IPS-18c (cell line): ENCODE data around the gene PREB.
"Not testable (repeated sequence)": the region's sequence is repeated elsewhere in the genome, so short reads cannot be mapped to it uniquely, and the experiment has no call there.

Experiments used
- H3K4me3 ChIP-seq: 2 replicates; pipeline ENCODE4 v1.7.0; 2013; ENCODE audit warnings: low read depth, mild to moderate bottlenecking, low read length, moderate library complexity; ENCODE audit not compliant: insufficient read depth
- H3K9me3 ChIP-seq: one replicate; pipeline ENCODE4 v1.6.1; 2013; ENCODE audit warnings: mild to moderate bottlenecking, low read length, moderate library complexity; ENCODE audit not compliant: control insufficient read depth, insufficient read depth

PREB gene

GRCh38 chr2:27133905-27134780 lies at the start of gene PREB:
PREB (minus strand) TSS chr2:27134636; CDS start chr2:27134421, 215 bp downstream.
- Histone ChIP-seq H3K4me3 (peak within 1 kb of the TSS; percentile 96), H3K9me3 (no peaks in the 10 kb centered on the region)

DNA sequence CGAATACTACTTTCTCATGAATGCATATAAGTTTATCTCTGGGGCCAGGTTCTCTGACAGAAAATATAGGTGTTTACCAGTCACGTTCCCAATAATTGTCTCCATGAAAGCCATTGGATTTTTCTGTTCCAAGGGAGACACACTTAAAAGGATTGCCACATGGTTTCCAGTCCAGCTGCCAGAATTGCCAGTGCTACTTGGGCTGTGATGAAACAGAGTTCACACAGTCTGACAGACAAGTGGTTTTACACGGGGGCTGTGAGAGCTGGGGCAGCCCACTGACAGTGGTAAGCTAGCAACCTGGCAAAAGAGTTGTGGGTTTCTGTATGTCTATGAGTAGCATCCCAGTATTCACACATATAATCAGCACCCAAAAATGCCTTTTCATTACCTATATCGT lies 49.7 kb upstream of the PREB start:
- Histone ChIP-seq H3K9me3 (no peaks in the 10 kb centered on the region), H3K4me3 (no peak overlapping the region)

DNA sequence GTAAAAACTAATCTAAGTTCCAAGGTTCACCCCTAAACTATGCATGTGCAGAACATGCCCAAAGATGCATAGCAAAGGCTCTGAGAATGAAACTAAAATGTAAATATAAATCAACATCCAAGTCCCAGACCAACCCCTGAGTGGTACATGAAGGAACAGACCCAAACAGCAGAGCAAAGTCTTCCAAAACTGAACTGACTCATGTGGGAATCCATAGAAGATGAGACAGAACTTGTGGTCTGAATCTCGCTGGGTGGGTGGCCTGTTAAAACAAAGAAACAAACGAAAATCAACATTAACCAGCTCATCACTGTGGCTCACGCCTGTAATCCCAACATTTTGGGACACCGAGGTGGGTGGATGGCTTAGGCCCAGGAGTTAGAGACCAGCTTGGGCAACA lies 47.9 kb upstream of the PREB start:
- Histone ChIP-seq H3K4me3 (no peak overlapping the region), H3K9me3 (no peaks in the 10 kb centered on the region)

GRCh38 chr2:27179344-27180000 lies 45.0 kb upstream of the PREB start:
- H3K4me3 ChIP-seq = no peak overlapping the region

DNA sequence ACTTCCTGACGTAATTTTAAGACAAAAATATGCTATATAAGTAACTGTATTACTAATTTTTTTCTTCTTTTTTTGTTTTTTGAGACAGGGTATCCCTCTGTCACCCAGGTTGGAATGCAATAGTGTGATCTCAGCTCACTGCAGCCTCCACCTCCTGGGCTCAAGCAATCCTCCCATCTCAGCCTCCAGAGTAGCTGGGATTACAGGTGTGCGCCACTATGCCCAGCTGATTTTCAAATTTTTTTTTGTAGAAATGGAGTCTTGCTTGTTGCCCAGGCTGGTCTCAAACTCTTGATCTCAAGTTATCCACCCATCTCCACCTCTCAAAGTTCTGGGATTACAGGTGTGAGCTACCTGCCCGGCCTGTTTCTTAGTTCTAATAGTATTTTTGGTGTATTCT lies 44.0 kb upstream of the PREB start:
- Histone ChIP-seq H3K4me3 (no peak overlapping the region), H3K9me3 (no peaks in the 10 kb centered on the region)

More at GRCh38 chr2:27179344-27180000, 45.0 kb upstream of the PREB start:
- no peaks in the 10 kb centered on the region for H3K9me3 ChIP-seq

GRCh38 chr2:27177441-27178351 lies 43.3 kb upstream of the PREB start:
- H3K4me3 ChIP-seq = no peak overlapping the region
- no peaks in the 10 kb centered on the region for H3K9me3 ChIP-seq

GRCh38 chr2:27175781-27176180 lies 41.3 kb upstream of the PREB start:
- not testable (repeated sequence) for H3K9me3 ChIP-seq, H3K4me3 ChIP-seq

DNA sequence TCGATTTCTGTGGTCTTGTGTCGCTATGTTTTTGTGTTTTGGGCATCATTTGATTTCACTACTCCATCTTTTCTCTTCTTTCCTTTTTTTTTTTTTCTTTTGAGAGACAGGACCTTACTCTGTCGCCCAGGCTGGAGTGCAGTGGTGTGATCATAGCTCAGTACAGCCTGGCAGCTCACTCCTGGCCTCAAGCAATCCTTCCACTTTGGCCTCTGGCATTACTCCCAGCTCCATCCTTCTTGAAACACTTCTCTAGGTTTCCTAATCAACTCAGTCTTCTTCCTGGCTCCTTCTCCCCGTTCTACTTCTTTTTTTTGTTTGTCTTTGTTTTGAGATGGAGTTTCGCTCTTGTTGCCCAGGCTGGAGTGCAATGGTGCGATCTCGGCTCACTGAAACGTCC lies 40.9 kb upstream of the PREB start:
- H3K4me3 ChIP-seq = no peak overlapping the region
- no peaks in the 10 kb centered on the region for H3K9me3 ChIP-seq

GRCh38 chr2:27174638-27175037 lies 40.2 kb upstream of the PREB start:
- H3K9me3 ChIP-seq = no peaks in the 10 kb centered on the region
- no peak overlapping the region for H3K4me3 ChIP-seq

DNA sequence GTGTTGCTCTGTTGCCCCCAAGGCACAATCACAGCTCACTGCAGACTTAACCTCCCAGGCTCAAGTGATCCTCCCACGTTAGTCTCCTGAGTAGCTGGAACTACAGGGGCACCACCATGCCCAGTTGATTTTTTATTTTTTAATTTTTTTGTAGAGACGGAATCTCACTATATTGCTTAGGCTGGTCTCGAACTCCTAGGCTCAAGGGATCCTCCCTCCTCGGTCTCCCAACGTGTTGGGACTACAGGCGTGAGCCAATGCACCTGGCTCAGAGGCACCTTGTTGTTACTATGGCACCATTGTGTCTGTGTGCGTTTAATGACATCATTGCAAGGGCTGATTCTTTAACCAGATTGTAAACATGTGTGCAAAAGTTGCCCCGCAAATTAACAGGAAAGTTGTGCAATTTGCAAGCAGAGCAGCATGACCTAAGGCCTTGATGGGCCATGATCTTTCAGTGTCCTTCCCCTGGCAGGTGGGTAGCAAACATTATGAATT lies 37.0 kb upstream of the PREB start:
- Histone ChIP-seq H3K4me3 (no peak overlapping the region), H3K9me3 (no peaks in the 10 kb centered on the region)

DNA sequence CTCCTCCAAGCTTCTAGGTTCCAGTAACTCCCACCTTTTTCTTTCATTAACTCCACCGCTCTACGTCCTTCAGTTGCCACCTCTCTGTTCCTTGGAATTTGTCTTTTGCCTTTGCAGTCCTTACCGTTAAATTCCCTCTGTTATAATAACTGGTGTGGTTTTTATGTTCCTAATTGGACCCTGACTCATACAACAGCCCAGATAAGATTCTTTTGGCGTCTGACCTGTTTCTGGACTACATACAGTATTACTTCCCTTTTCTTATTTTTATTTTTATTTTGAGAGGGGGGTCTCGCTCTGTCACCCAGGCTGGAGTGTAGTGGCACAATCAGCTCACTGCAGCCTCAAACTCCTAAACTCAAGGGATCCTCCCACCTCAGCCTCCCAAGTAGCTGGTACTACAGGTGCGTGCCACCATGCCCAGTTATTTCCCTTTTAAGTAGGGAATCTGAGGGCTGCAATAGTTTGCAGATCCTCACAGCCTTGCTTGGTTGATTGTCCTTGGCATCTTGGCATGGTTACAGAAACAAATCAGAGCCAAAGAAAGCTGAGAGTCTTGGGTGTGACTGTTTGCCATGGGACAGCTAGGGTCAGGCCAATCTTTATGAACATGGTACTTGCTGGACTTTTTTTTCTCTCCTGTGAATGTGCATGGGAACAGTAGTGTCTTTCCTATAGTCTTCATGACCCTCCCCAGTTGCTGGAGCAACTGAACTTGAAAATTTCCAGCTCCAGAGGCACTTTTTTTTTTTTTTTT lies 36.3 kb upstream of the PREB start:
- Histone ChIP-seq H3K4me3 (no peak overlapping the region; the same call in 1 of the 2 replicates), H3K9me3 (no peaks in the 10 kb centered on the region)

DNA sequence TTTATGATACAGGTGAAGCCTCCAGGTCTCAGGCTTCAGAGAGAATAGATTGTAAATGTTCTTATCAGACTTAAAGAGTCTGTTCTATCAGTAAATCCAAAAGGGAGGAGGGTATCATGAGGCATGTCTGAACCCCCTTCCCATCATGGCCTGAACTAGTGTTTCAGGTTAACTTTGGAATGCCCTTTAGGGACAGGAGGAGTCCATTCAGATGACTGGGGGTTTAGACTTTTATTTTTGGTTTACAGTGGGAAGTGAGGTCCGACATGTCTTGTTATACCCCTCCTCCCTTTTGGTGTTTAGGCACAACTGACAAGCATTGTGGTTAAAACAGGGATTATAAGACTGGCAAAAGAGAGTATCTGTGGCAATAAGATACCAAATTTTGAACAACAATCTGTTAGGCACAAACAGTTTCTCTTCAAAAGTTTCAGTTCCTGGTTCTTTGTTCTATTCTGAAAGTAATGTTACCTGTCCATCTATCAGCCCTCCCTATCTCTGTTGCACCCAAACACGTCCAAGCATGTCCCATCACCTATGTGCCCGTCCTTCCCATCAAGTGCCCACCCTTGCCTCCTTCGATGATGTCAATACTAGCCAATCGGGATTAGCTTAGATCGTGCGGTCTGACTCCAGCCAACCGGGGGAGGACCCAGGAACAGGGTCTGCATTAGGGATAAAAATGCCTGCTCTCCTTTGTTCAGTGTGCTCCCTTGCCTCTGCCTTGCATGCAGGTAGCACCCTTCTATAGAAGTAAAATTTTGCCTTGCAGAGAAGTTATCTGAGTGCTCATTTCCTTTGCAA lies 30.7 kb upstream of the PREB start:
- Histone ChIP-seq H3K9me3 (no peaks in the 10 kb centered on the region), H3K4me3 (no peak overlapping the region)

GRCh38 chr2:27162151-27163121 lies 28.0 kb upstream of the PREB start:
- Histone ChIP-seq H3K4me3 (no peak overlapping the region), H3K9me3 (no peaks in the 10 kb centered on the region)

DNA sequence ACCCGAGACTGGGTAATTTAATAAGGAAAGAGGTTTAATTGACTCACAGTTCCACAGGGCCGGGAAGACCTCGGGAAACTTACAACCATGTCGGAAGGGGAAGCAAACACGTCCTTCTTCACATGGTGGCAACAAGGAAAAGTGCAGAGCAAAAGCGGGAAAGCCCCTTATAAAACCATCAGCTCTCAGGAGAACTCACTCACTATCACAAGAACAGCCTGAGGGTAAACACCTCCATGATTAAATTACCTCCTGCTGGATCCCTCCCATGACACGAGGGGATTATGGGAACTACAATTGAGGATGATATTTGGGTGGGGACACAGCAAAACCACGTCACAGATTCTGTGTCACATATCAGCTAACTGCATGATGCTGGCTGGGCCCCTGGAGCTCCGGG lies 25.8 kb upstream of the PREB start:
- H3K4me3 ChIP-seq = no peak overlapping the region
- H3K9me3 ChIP-seq = no peaks in the 10 kb centered on the region

GRCh38 chr2:27159271-27159670 lies 24.8 kb upstream of the PREB start:
- Histone ChIP-seq H3K9me3 (no peaks in the 10 kb centered on the region), H3K4me3 (no peak overlapping the region)
